ENCODE measurements around the gene WEE1.
"Not testable (repeated sequence)": the region's sequence is repeated elsewhere in the genome, so short reads cannot be mapped to it uniquely, and the experiment has no call there.

Gene WEE1

GRCh38 chr11:9573052-9573774 is at the start of gene WEE1:
Gene WEE1 (plus strand): TSS chr11:9573670. CDS start chr11:9573934, 264 bp downstream.
- peak; percentile 93 for DNase-seq (ENCODE audit: low read depth, low spot score)

GRCh38 chr11:9524001-9524400 is 49.5 kb upstream of the WEE1 start:
- no peak for DNase-seq (ENCODE audit: low read depth, low spot score)

GRCh38 chr11:9525116-9525515 is 48.4 kb upstream of the WEE1 start:
- DNase-seq (ENCODE audit: low read depth, low spot score), result no peak

GRCh38 chr11:9527481-9528135 is 45.9 kb upstream of the WEE1 start:
- no peak for DNase-seq (ENCODE audit: low read depth, low spot score)

GRCh38 chr11:9528136-9528501 is 45.4 kb upstream of the WEE1 start:
- DNase-seq (ENCODE audit: low read depth, low spot score), result no peak

- DNase-seq (ENCODE audit: low read depth, low spot score), result no peak
Observed at GRCh38 chr11:9528573-9529333, 44.7 kb upstream of the WEE1 start.

- no peak for DNase-seq (ENCODE audit: low read depth, low spot score)
Observed at GRCh38 chr11:9529334-9529650, 44.2 kb upstream of the WEE1 start.

GRCh38 chr11:9530020-9530621 is 43.3 kb upstream of the WEE1 start:
- no peak for DNase-seq (ENCODE audit: low read depth, low spot score)

- no peak for DNase-seq (ENCODE audit: low read depth, low spot score)
Observed at GRCh38 chr11:9530901-9531625, 42.4 kb upstream of the WEE1 start.

- no peak for DNase-seq (ENCODE audit: low read depth, low spot score)
Observed at GRCh38 chr11:9533058-9533457, 40.4 kb upstream of the WEE1 start.

- DNase-seq (ENCODE audit: low read depth, low spot score), result no peak
Observed at GRCh38 chr11:9533736-9534473, 39.6 kb upstream of the WEE1 start.

GRCh38 chr11:9535189-9535781 is 38.2 kb upstream of the WEE1 start:
- no peak for DNase-seq (ENCODE audit: low read depth, low spot score)

GRCh38 chr11:9538548-9538947 is 34.9 kb upstream of the WEE1 start:
- DNase-seq (ENCODE audit: low read depth, low spot score), result no peak

- DNase-seq (ENCODE audit: low read depth, low spot score), result not testable (repeated sequence)
Observed at GRCh38 chr11:9549216-9549615, 24.3 kb upstream of the WEE1 start.

GRCh38 chr11:9550191-9550628 is 23.3 kb upstream of the WEE1 start:
- DNase-seq (ENCODE audit: low read depth, low spot score), result no peak

GRCh38 chr11:9561279-9561982 is 12.0 kb upstream of the WEE1 start:
- DNase-seq (ENCODE audit: low read depth, low spot score), result no peak

GRCh38 chr11:9562716-9563115 is 10.8 kb upstream of the WEE1 start:
- no peak for DNase-seq (ENCODE audit: low read depth, low spot score)

GRCh38 chr11:9563196-9563730 is 10.2 kb upstream of the WEE1 start:
- DNase-seq (ENCODE audit: low read depth, low spot score), result no peak

GRCh38 chr11:9565822-9566560 is 7.5 kb upstream of the WEE1 start:
- peak; percentile 94 for DNase-seq (ENCODE audit: low read depth, low spot score)
